IPS-18a (cell line): ENCODE results near the gene ZNF215.

Experiments used
- H3K27ac ChIP-seq: one replicate; pipeline ENCODE4 v1.5.1; 2013; ENCODE audit warnings: low read length
- H3K27me3 ChIP-seq: one replicate; pipeline ENCODE4 v1.6.1; 2013; ENCODE audit warnings: mild to moderate bottlenecking, low read length; ENCODE audit not compliant: control insufficient read depth, insufficient read depth
- H3K36me3 ChIP-seq: one replicate; pipeline ENCODE4 v1.6.1; 2013; ENCODE audit warnings: low read depth, low read length; ENCODE audit not compliant: control insufficient read depth
- H3K4me1 ChIP-seq: one replicate; pipeline ENCODE4 v1.6.1; 2013; ENCODE audit warnings: low read depth, low read length; ENCODE audit not compliant: control insufficient read depth
- H3K4me3 ChIP-seq: one replicate; pipeline ENCODE4 v1.5.1; 2013; ENCODE audit warnings: low read length
- H3K9ac ChIP-seq: one replicate; pipeline ENCODE4 v1.6.1; 2013; ENCODE audit warnings: mild to moderate bottlenecking, low read length, moderate library complexity
- H3K9me3 ChIP-seq: one replicate; pipeline ENCODE4 v1.6.1; 2013; ENCODE audit warnings: low read depth, low read length; ENCODE audit not compliant: control insufficient read depth

ZNF215 gene

DNA sequence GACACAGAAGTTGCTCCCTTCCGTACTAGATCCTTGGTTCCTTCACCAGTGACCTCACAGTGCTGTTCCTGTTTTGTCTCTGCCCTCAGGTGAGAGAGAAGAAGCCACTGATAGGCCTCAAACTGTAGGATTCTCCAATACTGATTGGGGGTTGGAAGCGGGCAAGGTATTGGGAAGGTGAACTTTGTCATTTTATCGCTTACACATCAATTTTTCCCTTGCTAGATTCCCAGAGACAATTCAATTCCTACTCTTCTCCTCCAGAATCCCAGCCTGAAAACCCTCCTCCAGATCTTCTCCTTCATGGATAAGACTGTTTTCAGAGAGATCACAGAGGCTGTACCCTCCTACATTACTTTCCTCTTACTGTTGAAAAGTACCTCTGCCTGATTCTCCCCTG is 14.8 kb upstream of the ZNF215 start:
- H3K27me3 ChIP-seq, result no peaks in the 10 kb centered on the region
- H3K9me3 ChIP-seq, result no peaks in the 10 kb centered on the region
- no peak overlapping the region for H3K27ac ChIP-seq
- no peaks in the 10 kb centered on the region for H3K4me1 ChIP-seq
- H3K4me3 ChIP-seq, result no peak overlapping the region
- H3K9ac ChIP-seq, result no peak overlapping the region
- H3K36me3 ChIP-seq, result no peaks in the 10 kb centered on the region

DNA sequence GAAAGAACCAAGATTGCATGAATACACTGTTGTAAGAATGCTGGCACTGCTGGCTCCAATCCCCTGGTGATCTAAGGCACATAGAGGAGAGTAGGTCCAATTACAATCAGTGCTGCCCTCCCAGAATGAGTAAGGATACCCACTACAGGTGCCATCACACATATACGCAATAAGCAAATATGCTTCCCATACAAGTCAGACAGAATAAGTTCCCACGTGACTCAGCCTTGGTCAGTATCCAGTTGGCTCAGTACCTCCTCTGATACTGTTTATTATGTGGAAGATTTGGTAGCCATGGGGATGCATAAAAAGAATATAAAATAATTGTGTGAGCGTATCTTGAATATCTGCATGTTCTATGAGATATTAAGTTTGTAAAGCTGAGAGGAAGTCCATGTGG is 14.3 kb upstream of the ZNF215 start:
- Histone ChIP-seq H3K27ac (no peak overlapping the region), H3K9ac (no peak overlapping the region), H3K4me1 (no peaks in the 10 kb centered on the region), H3K36me3 (no peaks in the 10 kb centered on the region), H3K9me3 (no peaks in the 10 kb centered on the region), H3K4me3 (no peak overlapping the region), H3K27me3 (no peaks in the 10 kb centered on the region)

DNA sequence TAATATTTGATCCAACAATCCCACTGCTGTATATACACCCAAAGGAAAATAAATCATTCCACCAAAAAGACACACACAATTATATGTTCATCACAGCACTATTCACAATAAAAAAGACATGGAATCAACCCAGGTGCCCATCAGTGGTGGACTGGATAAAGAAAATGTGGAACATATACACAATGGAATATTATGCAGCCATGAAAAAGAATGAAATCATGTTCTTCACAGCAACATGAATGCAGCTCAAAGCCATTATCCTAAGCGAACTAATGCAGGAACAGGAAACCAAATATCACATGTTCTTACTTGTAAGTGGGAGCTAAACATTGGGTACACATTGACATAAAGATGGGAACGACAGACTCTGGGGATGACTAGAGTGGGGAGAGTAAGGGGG is 6.5 kb upstream of the ZNF215 start:
- no peaks in the 10 kb centered on the region for H3K9me3 ChIP-seq
- no peaks in the 10 kb centered on the region for H3K4me1 ChIP-seq
- H3K4me3 ChIP-seq, result no peak overlapping the region
- H3K27me3 ChIP-seq, result no peaks in the 10 kb centered on the region
- H3K9ac ChIP-seq, result no peak overlapping the region
- no peaks in the 10 kb centered on the region for H3K36me3 ChIP-seq
- H3K27ac ChIP-seq, result no peak overlapping the region

DNA sequence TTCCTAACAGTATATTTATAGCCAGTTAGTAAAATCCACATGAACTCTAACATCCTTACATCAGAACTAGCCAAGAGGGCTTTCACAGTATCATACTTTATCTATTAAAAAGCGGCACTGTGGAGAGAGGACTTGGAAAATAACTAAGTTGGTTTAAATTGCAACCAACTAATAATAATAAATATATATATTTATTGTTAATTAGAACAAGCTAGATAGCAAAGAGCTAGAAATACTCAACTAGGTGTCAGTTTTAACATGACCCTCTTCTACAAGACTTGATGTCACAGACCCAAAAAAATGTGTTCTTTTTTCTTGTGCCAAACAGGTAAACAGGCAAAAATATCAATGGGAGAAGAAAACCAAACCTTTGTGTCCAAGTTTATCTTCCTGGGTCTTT is 5.5 kb upstream of the ZNF215 start, which contains the start of gene OR2D3:
Gene OR2D3, plus strand, starts transcription at position 301 of the 400 bp plus-strand sequence. Its CDS starts 0 bp downstream, at position 301.
- Histone ChIP-seq H3K9ac (no peak within 1 kb of the TSS), H3K4me3 (no peak within 1 kb of the TSS), H3K27ac (no peak within 1 kb of the TSS), H3K9me3 (no peaks in the 10 kb centered on the region), H3K4me1 (peaks cover under 1% of the 10 kb centered on the region), H3K27me3 (no peaks in the 10 kb centered on the region), H3K36me3 (no peaks in the 10 kb centered on the region)

DNA sequence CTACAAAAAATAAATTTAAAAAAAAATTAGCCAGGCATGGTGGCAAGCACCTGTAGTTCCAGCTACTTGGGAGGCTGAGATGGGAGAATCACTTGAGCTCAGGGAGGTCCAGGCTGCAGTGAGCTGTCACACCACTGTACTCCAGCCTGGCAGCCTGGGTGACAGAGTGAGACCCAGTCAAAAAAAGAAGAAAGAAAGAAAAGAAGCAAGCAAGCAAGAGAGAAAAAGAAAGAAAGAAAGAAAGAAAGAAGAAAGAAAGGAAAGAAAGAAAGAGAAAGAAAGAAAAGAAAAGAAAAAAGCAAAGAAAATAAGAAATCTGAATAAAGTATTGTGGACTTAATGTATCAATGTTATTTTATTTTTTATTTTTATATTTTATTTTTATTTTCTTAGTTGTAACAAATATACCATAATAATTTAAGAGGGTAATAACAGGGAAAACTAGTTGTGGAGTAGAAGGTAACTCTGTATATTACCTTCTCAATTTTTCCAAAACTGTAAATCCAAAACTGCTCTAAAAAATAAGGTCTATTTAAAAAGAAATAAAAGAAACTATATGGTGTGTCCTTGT is 1.1 kb upstream of the ZNF215 start:
- Histone ChIP-seq H3K4me1 (peaks cover 19% of the 10 kb centered on the region), H3K9me3 (no peaks in the 10 kb centered on the region), H3K4me3 (no peak overlapping the region), H3K9ac (no peak overlapping the region), H3K27me3 (no peaks in the 10 kb centered on the region), H3K36me3 (no peaks in the 10 kb centered on the region), H3K27ac (no peak overlapping the region)

DNA sequence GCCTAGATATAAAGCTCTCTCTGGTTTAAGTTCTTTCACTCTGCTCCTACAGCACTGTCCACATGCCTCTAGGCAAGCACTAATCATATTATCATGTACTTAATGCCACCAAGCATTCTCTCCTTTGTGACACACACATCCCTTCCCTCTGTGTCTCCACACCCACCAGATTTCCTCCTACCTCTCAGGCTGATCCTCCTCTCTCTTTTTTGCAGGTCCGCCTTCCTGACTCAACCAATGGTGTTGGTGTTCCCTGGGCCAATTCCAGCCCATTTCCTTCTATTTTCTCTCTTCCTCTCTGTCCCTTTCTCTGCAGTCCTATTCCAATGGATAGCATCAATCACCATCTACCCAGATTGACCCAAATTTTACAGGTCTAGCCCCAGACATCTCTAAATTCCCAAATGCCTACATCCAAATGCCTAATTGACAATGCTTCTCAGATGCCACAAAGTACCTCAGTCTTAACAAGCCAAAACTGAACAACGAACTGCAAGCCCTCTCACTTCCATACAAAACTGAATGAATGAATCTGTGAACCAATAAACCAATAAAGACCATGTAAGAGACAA is 504 bp upstream of the ZNF215 start:
- peak overlapping the region; percentile 87 for H3K9ac ChIP-seq
- H3K36me3 ChIP-seq, result no peaks in the 10 kb centered on the region
- peak overlapping the region; percentile 12 for H3K27ac ChIP-seq
- peak overlapping the region; percentile 85 for H3K4me3 ChIP-seq
- no peaks in the 10 kb centered on the region for H3K27me3 ChIP-seq
- H3K9me3 ChIP-seq, result no peaks in the 10 kb centered on the region
- H3K4me1 ChIP-seq, result peaks cover 19% of the 10 kb centered on the region

DNA sequence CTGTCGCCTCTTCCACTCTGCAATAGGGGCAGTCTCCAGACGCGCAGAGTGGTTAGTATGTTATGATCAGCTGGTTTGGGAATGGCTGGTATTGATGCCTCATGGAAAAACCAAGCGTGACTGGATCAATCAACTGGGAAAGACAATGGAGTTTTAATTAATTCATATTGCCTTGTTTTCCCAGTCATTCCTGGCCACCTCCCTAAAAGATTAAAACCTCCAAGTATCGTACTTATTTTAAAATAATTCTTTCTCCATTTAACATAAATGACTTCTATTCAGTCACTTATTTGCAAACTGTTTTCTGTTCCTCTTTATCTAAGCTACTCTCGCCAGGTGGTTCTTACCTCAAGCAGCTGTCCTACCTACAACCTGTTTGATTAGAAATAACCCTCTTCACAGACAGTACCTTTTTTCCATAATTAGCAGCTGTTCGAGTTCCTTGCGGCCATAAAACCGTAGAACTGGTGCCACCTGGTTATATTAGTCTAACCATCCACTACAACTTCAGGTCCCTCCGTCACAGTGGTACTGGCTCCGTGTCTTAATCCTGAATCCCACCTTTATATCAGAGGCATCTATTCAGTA is 898 bp downstream of the ZNF215 start:
- H3K9me3 ChIP-seq, result no peaks in the 10 kb centered on the region
- H3K9ac ChIP-seq, result peak overlapping the region; percentile 87
- peaks cover 19% of the 10 kb centered on the region for H3K4me1 ChIP-seq
- H3K27me3 ChIP-seq, result no peaks in the 10 kb centered on the region
- H3K36me3 ChIP-seq, result peaks cover under 1% of the 10 kb centered on the region
- H3K4me3 ChIP-seq, result peak overlapping the region; percentile 85
- no peak overlapping the region for H3K27ac ChIP-seq

DNA sequence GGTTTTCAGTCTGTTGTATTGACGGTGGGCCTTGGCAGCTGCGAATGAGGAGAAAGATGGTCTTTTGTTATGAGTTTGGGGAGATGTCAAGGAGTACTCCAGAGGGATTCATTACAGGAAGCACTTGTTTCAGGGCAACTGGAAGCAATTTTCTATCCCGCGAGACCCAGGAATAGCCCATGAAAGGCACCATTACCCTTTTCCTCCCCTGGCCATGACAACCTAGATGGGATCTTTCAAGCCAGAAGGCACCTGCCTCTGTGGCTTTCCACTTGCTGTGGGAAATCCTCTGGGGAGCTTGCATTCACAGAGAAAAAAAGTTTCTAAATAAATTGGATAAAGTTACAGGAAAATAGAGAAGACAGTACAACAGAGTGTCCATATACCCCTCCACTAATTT is 2.7 kb downstream of the ZNF215 start:
- no peaks in the 10 kb centered on the region for H3K27me3 ChIP-seq
- H3K27ac ChIP-seq, result no peak overlapping the region
- H3K4me1 ChIP-seq, result peaks cover 19% of the 10 kb centered on the region
- H3K9me3 ChIP-seq, result no peaks in the 10 kb centered on the region
- no peak overlapping the region for H3K4me3 ChIP-seq
- peaks cover 6% of the 10 kb centered on the region for H3K36me3 ChIP-seq
- H3K9ac ChIP-seq, result no peak overlapping the region

DNA sequence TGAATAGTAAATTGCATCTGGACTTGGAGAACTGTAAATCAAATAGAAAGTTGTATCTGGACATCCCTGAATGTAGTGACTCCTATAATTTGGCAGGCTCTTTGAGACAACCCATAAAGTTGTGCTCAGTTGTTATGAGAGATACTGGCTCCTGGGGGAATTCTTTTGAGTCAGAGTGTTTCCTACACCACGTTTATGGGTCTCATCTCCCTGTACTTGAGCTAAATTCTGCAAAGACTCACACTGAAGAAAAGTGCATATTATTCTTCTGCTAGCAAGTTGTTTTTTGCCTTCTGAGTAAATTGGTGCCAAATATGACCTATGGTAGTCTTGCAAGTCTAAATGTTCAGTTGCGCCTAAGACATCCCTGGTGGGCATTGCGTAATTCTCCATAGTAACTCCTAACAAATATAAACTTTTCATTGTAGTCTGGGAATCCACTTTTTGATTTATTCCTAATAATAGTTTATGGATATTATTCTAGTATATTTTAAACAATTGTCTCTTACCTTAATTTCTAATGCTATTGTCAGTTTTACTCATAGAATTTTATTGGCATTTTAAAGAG is 5.0 kb downstream of the ZNF215 start:
- no peaks in the 10 kb centered on the region for H3K27me3 ChIP-seq
- no peak overlapping the region for H3K9ac ChIP-seq
- H3K4me3 ChIP-seq, result no peak overlapping the region
- no peaks in the 10 kb centered on the region for H3K9me3 ChIP-seq
- H3K36me3 ChIP-seq, result peaks cover 23% of the 10 kb centered on the region
- H3K4me1 ChIP-seq, result peaks cover 16% of the 10 kb centered on the region
- no peak overlapping the region for H3K27ac ChIP-seq

DNA sequence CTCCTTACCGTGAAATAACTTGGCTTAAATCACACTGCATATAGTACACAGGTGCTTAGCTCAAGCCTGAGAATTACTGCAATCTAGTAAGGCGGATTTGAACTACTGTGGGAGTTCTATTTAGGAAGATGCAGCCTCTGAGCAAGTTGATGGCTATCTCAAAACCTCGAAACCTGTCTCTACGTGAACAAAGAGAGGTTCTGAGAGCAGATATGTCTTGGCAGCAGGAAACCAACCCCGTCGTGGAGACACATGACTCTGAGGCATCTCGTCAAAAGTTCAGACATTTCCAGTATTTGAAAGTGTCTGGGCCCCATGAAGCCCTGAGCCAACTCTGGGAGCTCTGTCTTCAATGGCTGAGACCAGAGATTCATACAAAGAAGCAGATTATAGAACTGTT is 5.9 kb downstream of the ZNF215 start:
- Histone ChIP-seq H3K9me3 (no peaks in the 10 kb centered on the region), H3K4me1 (peaks cover 16% of the 10 kb centered on the region), H3K27ac (no peak overlapping the region), H3K4me3 (no peak overlapping the region), H3K36me3 (peaks cover 23% of the 10 kb centered on the region), H3K27me3 (no peaks in the 10 kb centered on the region), H3K9ac (no peak overlapping the region)

DNA sequence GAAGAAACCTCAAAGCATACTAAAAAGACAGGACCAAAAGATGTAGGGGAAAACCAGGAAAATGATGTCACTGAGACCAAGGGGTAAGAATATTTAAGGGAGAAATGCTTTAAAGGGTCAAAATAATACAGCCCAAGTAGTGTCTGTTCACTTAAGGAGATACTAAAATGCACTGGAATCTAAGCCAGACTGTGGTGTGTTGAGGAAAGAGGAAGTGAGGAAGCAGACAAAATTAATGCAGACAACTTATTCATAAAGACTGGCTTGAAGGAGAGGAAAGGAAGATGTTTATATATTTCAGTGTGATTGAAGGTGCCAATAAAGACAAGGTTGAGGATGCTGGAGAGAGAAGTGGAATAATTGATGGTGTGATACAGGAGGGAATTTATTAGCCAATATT is 15.7 kb downstream of the ZNF215 start:
- no peak overlapping the region for H3K4me3 ChIP-seq
- no peaks in the 10 kb centered on the region for H3K9me3 ChIP-seq
- no peaks in the 10 kb centered on the region for H3K4me1 ChIP-seq
- H3K27ac ChIP-seq, result no peak overlapping the region
- H3K27me3 ChIP-seq, result no peaks in the 10 kb centered on the region
- peaks cover 24% of the 10 kb centered on the region for H3K36me3 ChIP-seq
- no peak overlapping the region for H3K9ac ChIP-seq

DNA sequence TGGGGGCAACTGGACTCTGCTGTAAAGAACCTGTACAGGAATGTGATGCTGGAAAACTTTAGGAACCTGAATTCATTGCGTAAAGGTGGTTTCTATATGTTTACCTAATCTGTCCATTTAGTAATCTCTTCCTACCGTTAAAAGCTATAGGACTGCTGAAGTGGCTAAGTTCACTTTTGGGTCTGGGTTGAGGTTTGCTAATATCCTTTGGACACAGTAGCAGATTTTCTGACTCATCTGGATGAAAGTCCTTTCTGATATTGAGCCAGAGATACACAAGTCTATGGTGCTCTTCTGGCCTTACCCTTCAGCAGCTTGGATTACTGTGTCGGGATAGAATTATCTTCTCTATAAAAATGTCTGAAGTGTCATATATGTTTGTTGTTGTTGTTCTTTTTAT is 16.9 kb downstream of the ZNF215 start:
- no peak overlapping the region for H3K4me3 ChIP-seq
- no peaks in the 10 kb centered on the region for H3K9me3 ChIP-seq
- no peaks in the 10 kb centered on the region for H3K4me1 ChIP-seq
- no peak overlapping the region for H3K27ac ChIP-seq
- H3K27me3 ChIP-seq, result no peaks in the 10 kb centered on the region
- H3K9ac ChIP-seq, result no peak overlapping the region
- peaks cover 28% of the 10 kb centered on the region for H3K36me3 ChIP-seq
